HUES64 (cell line): ENCODE results near the gene SLC25A27. TPM values are rescaled to one million over a fixed set of nuclear protein-coding genes. Genes with fewer than 3 reads are reported as not detected.

ENCODE experiments used
- H3K27ac ChIP-seq: 2 replicates; pipeline ENCODE4 v1.7.0; 2013; ENCODE audit warnings: low read depth, low read length, inconsistent platforms
- H3K27me3 ChIP-seq: 2 replicates; pipeline ENCODE4 v1.6.1; 2013; ENCODE audit warnings: mild to moderate bottlenecking, low read length; ENCODE audit not compliant: insufficient read depth
- H3K36me3 ChIP-seq: 2 replicates; pipeline ENCODE4 v1.6.1; 2013; ENCODE audit warnings: mild to moderate bottlenecking, low read length; ENCODE audit not compliant: insufficient read depth
- H3K4me1 ChIP-seq: 2 replicates; pipeline ENCODE4 v1.6.1; 2013; ENCODE audit warnings: mild to moderate bottlenecking, low read length, moderate library complexity; ENCODE audit not compliant: insufficient read depth
- H3K4me3 ChIP-seq: 2 replicates; pipeline ENCODE4 v1.5.1; 2013; ENCODE audit warnings: mild to moderate bottlenecking, low read length, moderate library complexity
- H3K9ac ChIP-seq: 2 replicates; pipeline ENCODE4 v1.6.1; 2013; ENCODE audit warnings: mild to moderate bottlenecking, low read depth, low read length
- H3K9me3 ChIP-seq: 2 replicates; pipeline ENCODE4 v1.6.1; 2013; ENCODE audit warnings: low read depth, low read length; ENCODE audit not compliant: insufficient read depth
- WGBS: fragments of 150-250, 120-280 bp; methylation state at CpG from one replicate; pipeline ENCODE4 v1.1.7; 2013; ENCODE audit warnings: missing lambda C conversion rate; 5-methylcytosine and 5-hydroxymethylcytosine counted together
- polyA plus RNA-seq, 2 experiments: library from polyadenylated mRNA; stranded (reverse); fragments of 50-300 nt; gene quantifications; one replicate each; pipeline ENCODE4 v1.2.3, GENCODE V29; 2013

The SLC25A27 gene
- 4.0 TPM for polyA plus RNA-seq (2013, experiment 1 of 2)
- polyA plus RNA-seq (2013, experiment 2 of 2) = 5.0 TPM

DNA sequence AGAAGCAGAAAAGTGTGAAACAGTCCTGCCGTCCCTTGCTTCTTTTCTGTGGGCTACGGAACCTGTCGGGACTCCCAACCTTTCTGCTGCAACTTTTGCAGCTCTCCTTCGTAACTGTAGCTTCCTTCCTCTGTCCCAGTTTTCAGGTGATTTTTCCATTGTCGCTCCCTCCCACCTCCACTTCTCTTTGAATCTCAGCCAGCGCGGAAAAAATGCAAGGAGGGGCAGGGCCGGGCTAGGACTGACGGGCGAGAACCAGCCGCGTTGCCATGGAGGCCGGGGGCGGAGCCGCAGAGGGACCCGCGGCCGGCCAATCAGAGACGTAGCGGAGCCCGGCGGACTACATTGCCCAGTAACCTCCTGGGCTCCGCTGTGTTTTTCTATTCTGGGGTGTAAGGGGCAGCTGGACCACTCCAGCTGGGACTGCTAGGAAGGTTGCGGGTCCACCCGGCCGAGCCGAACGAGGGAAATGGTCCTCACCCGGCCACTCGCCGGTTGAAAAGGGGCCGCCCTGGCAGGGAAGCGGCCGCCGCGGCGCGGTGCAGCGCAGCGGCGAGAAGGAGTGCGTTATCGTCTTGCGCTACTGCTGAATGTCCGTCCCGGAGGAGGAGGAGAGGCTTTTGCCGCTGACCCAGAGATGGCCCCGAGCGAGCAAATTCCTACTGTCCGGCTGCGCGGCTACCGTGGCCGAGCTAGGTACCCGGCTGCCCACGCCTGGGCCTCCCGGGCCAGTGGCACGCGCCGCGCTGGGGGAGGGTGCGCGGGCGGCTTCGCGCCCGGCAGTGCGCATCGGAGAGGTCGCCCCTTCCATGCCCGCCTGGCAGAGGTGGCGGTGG, at the start of gene SLC25A27, which contains the start of gene CYP39A1:
SLC25A27 (plus strand) TSS at position 373 of the 836 bp plus-strand sequence; CDS start at position 591, 218 bp downstream.
CYP39A1 (minus strand) TSS at position 216 of the 836 bp plus-strand sequence. CDS start 236 bp downstream, outside the sequence.
- no peaks in the 10 kb centered on the region for H3K36me3 ChIP-seq
- peak within 1 kb of the TSS; percentile 98 for H3K4me3 ChIP-seq
- H3K9me3 ChIP-seq = no peaks in the 10 kb centered on the region
- under 1% methylated on average over 72 of the region's 72 CpGs for WGBS
- peak within 1 kb of the TSS; percentile 82 for H3K9ac ChIP-seq
- H3K27ac ChIP-seq = no peak within 1 kb of the TSS
- peaks cover 30% of the 10 kb centered on the region for H3K27me3 ChIP-seq
- H3K4me1 ChIP-seq = peaks cover 5% of the 10 kb centered on the region; the same call in 1 of the 2 replicates

DNA sequence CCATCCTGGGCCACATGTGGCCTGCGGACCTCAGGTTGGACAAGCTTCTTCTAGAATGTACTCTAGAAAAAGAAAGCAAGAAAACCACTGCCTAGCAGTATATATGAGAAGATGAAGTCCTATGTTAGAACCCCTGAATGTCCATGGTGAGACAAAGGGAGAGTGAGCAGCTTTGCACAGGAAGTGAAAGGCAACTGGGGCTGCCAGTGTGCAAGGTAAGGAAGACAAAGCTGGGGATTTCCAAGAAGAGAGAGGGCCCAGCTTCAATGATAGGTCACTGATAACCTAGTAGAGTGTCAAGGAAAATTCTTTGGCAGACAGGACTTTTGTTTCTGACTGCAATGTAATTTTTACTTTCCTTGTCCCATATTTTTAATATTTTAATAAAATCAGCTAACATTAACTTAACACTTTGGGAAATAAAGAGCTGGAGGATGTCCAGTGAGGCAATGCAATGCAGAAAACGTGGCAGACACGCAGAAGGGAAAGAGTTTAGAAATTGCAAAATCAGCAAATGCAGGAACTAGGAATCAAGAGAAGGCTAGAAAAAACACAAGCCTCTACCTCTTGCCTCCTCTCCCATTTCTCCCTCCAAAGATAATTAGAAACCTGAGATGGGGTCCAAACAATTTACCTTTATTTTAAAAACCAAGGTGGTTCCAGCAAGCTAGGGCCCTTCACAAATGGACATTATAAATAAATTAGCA, 47.5 kb upstream of the SLC25A27 start:
- Histone ChIP-seq H3K27me3 (no peaks in the 10 kb centered on the region), H3K4me1 (no peaks in the 10 kb centered on the region), H3K27ac (no peak overlapping the region), H3K9me3 (no peaks in the 10 kb centered on the region), H3K36me3 (no peaks in the 10 kb centered on the region), H3K9ac (no peak overlapping the region), H3K4me3 (no peak overlapping the region)
- WGBS = 89% methylated on average over 3 of the region's 3 CpGs

DNA sequence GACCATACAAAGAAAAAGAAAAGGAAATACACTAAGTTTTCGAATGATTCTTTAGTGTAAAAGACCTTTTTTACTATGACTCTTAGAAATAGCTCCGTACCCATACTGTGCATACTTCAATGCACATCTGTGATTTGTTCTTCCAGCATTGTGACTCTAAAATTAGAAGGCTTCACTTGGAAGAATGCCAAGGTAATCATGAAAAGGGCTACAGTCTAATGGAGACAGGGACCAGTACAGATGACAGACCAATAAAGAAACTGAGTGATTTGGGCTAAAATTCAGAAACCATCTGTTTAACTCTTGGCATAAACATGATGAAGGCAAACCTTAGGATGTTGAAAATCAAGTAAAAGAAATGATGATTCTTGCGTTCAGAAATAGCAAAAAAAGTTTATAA, 46.4 kb upstream of the SLC25A27 start:
- H3K4me3 ChIP-seq = no peak overlapping the region
- no peaks in the 10 kb centered on the region for H3K27me3 ChIP-seq
- WGBS = 89% methylated on average over 2 of the region's 3 CpGs
- H3K9me3 ChIP-seq = no peaks in the 10 kb centered on the region
- H3K36me3 ChIP-seq = no peaks in the 10 kb centered on the region
- no peak overlapping the region for H3K9ac ChIP-seq
- no peak overlapping the region for H3K27ac ChIP-seq
- H3K4me1 ChIP-seq = no peaks in the 10 kb centered on the region

- Histone ChIP-seq H3K27me3 (no peaks in the 10 kb centered on the region), H3K36me3 (no peaks in the 10 kb centered on the region), H3K4me3 (no peak overlapping the region), H3K4me1 (no peaks in the 10 kb centered on the region), H3K9me3 (no peaks in the 10 kb centered on the region), H3K9ac (no peak overlapping the region), H3K27ac (no peak overlapping the region)
- 94% methylated on average over 3 of the region's 3 CpGs for WGBS
These were observed 41.8 kb upstream of the SLC25A27 start for GRCh38 chr6:46610862-46611553.

DNA sequence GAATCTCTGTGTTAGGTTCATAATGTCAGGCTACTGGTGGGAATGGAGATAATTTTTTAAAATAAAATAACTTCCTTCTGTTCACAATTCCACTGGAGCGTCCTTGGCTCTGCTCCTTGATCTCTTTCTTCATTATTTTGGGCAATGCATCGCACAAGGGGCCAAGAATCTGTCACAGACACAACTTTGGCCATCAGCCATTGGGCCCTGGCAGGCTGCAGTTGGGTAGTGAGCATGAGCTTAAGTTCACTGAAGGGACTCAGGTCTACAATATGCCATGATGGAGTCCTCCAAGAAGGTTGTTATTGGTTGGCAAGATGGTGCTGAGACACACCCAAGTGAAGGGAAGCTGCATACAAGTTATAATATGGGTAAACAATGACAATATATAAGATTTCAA, 40.1 kb upstream of the SLC25A27 start:
- no peak overlapping the region for H3K27ac ChIP-seq
- H3K9ac ChIP-seq = no peak overlapping the region
- no peaks in the 10 kb centered on the region for H3K36me3 ChIP-seq
- no peaks in the 10 kb centered on the region for H3K9me3 ChIP-seq
- no peaks in the 10 kb centered on the region for H3K4me1 ChIP-seq
- no peak overlapping the region for H3K4me3 ChIP-seq
- no peaks in the 10 kb centered on the region for H3K27me3 ChIP-seq
- 93% methylated on average over 2 of the region's 2 CpGs for WGBS

GRCh38 chr6:46618726-46619125, 34.0 kb upstream of the SLC25A27 start:
- no peak overlapping the region for H3K9ac ChIP-seq
- H3K36me3 ChIP-seq = no peaks in the 10 kb centered on the region
- WGBS = 97% methylated on average over 1 of the region's 1 CpG
- no peaks in the 10 kb centered on the region for H3K9me3 ChIP-seq
- H3K27me3 ChIP-seq = no peaks in the 10 kb centered on the region
- no peaks in the 10 kb centered on the region for H3K4me1 ChIP-seq
- H3K4me3 ChIP-seq = no peak overlapping the region
- no peak overlapping the region for H3K27ac ChIP-seq

- no peaks in the 10 kb centered on the region for H3K27me3 ChIP-seq
- no peaks in the 10 kb centered on the region for H3K9me3 ChIP-seq
- no peak overlapping the region for H3K4me3 ChIP-seq
- H3K27ac ChIP-seq = no peak overlapping the region
- no peaks in the 10 kb centered on the region for H3K4me1 ChIP-seq
- H3K36me3 ChIP-seq = no peaks in the 10 kb centered on the region
- 100% methylated on average over 1 of the region's 3 CpGs for WGBS
- no peak overlapping the region for H3K9ac ChIP-seq
These were observed 26.4 kb upstream of the SLC25A27 start for GRCh38 chr6:46626228-46626909.

DNA sequence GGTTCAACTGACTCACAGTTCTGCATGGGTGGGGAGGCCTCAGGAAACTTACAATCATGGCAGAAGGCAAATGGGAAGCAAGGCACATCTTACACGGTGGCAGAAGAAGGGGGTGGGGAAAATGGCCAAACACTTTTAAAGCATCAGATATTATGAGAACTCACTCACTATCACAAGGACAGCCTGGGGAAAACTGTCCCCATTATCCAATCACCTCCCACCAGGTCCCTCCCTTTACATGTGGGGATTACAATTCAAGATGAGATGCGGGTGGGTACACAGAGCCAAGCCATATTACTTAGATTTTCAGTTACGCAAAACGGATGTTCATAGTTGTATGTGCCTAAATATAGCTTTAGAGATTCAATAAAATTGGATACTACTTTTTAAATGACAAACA, 25.8 kb upstream of the SLC25A27 start:
- no peak overlapping the region for H3K4me3 ChIP-seq
- H3K27ac ChIP-seq = no peak overlapping the region
- H3K9me3 ChIP-seq = no peaks in the 10 kb centered on the region
- no peaks in the 10 kb centered on the region for H3K36me3 ChIP-seq
- H3K27me3 ChIP-seq = no peaks in the 10 kb centered on the region
- 50% methylated on average over 1 of the region's 4 CpGs for WGBS
- no peaks in the 10 kb centered on the region for H3K4me1 ChIP-seq
- H3K9ac ChIP-seq = no peak overlapping the region

DNA sequence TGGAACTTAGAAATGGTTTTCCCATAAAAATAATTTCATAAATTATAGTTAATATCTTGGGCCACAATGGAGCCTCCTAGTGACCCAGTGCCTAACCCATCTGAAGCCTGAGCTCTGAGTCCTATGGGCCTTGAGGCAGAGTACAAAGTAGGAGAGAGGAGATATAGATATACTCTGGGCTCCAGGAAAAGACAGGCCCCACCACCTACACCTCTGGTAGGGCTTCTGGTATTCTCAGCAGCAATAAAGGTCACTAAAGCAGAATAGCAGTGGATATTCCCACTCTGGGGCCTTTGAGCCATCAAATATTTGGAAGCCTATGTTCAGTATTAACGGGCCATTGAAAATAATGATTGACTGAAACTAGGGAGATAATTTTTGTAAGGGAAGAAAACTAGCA, 24.3 kb upstream of the SLC25A27 start:
- no peaks in the 10 kb centered on the region for H3K27me3 ChIP-seq
- no peak overlapping the region for H3K27ac ChIP-seq
- H3K4me1 ChIP-seq = no peaks in the 10 kb centered on the region
- no peak overlapping the region for H3K9ac ChIP-seq
- WGBS = 100% methylated on average over 1 of the region's 1 CpG
- H3K9me3 ChIP-seq = no peaks in the 10 kb centered on the region
- no peak overlapping the region for H3K4me3 ChIP-seq
- H3K36me3 ChIP-seq = no peaks in the 10 kb centered on the region

DNA sequence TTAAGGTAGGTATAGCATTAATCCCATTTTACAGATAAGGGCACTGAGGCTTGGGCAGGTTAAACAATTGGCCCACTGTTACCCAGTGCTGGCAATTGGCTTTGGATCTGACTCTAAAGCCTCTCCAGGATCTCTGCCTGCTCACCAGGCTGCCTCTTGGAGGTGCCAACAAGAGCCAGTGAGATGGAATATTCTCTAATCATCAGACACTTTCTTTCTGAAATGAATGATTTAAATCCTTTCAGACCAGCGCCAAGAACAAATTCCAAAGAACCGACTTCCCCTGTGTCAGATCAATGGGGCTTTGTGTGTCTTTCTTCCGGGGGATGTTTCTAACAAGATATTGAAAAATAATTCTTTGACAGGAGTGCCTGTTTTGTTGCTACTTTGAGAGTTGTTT, 23.8 kb upstream of the SLC25A27 start:
- H3K9me3 ChIP-seq = no peaks in the 10 kb centered on the region
- WGBS = 94% methylated on average over 3 of the region's 3 CpGs
- H3K4me3 ChIP-seq = no peak overlapping the region
- H3K4me1 ChIP-seq = no peaks in the 10 kb centered on the region
- no peak overlapping the region for H3K27ac ChIP-seq
- H3K9ac ChIP-seq = no peak overlapping the region
- no peaks in the 10 kb centered on the region for H3K27me3 ChIP-seq
- H3K36me3 ChIP-seq = no peaks in the 10 kb centered on the region
